Chondrocyte (in vitro differentiated cells): Measurements from ENCODE around the gene HOXA6. TPM values are rescaled to one million over a fixed set of nuclear protein-coding genes. Genes with fewer than 3 reads are reported as not detected.

ENCODE experiments used
- DNase-seq: peaks from one replicate; pipeline ENCODE4 v3.0.0; 2021; ENCODE audit warnings: mixed read lengths, low spot score
- H3K27ac Mint-ChIP-seq: one replicate; pipeline ENCODE4 v1.8.0; 2021; ENCODE audit warnings: mild to moderate bottlenecking, moderate library complexity, mixed read lengths; ENCODE audit not compliant: unreplicated experiment
- H3K27me3 Mint-ChIP-seq: 2 replicates; pipeline ENCODE4 v1.8.0; 2021; ENCODE audit warnings: low read depth, mixed read lengths
- H3K36me3 Mint-ChIP-seq: 2 replicates; pipeline ENCODE4 v1.8.0; 2021; ENCODE audit warnings: low read depth, mixed read lengths
- H3K4me1 Mint-ChIP-seq: 2 replicates; pipeline ENCODE4 v1.8.0; 2021; ENCODE audit warnings: low read depth, mild to moderate bottlenecking, mixed read lengths
- H3K4me3 Mint-ChIP-seq: one replicate; pipeline ENCODE4 v1.8.0; 2021; ENCODE audit warnings: mild to moderate bottlenecking, moderate library complexity, mixed read lengths; ENCODE audit not compliant: unreplicated experiment
- H3K9me3 Mint-ChIP-seq: 2 replicates; pipeline ENCODE4 v1.8.0; 2021; ENCODE audit warnings: low read depth, mixed read lengths
- total RNA-seq: library from RNA; stranded (reverse); gene quantifications from 3 replicates; pipeline ENCODE4 v1.2.1, GENCODE V29; 2021
- TF ChIP-seq, protein P1 (sequence below): fragments of 200-600 bp; sonication (generic); IDR thresholded peaks from 2 replicates; pipeline ENCODE4 v1.5.0; 2021; ENCODE audit warnings: antibody characterized with exemption, mild to moderate bottlenecking, moderate library complexity

The HOXA6 gene
- total RNA-seq, 1 donor from 2014 or later, result not detected

DNA sequence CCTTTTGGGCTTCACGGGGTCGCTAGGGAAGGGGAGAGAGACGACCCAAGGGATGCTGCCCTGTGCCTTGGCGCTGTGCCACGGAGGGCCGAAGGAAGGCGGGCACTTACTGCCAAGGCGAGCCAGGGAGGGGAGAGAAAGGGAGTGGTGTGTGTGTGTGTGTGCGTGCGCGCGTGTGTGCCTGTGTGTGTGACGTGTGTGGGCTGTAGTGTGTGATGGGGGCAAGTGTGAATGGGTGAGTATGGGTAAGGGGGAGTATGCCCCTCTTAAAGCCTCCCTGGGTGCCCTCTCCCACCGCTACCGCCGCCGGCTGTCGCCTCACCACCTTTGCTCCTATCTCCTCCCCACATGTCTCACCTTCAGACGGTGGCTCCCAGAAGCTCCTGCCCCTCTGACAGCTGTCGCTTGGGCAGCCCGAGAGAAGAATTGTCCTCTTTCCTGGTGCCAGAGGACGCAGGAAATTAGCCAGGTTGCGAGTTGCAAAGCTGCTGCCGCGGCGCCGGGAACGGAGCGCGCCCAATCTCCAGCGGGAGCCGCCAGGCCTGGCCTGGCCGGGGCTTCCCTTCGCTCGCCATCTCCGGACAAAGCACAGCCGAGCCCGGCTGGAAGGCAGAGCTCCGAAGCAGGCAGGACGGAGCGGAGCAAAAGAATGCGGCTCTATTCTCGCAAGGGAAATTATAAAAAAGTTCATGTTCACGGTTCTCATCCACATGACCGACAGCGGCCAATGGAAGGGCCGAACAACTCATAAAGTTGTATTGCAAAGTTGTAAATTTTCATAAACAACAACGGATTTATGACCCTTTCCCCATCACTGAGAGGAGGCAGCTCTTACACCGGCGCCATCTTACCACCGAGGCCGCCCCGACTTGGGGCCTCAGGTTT, 4.6 kb upstream of the HOXA6 start, which contains the start of gene HOXA3:
HOXA3 (minus strand) TSS at position 653 of the 885 bp plus-strand sequence. CDS start 41,943 bp downstream, outside the sequence.
- H3K27me3 Mint-ChIP-seq, result peaks cover 85% of the 10 kb centered on the region
- no peaks in the 10 kb centered on the region for H3K9me3 Mint-ChIP-seq
- H3K27ac Mint-ChIP-seq, result no peak within 1 kb of the TSS
- H3K36me3 Mint-ChIP-seq, result peaks cover 3% of the 10 kb centered on the region
- TF ChIP-seq, protein P1, sequence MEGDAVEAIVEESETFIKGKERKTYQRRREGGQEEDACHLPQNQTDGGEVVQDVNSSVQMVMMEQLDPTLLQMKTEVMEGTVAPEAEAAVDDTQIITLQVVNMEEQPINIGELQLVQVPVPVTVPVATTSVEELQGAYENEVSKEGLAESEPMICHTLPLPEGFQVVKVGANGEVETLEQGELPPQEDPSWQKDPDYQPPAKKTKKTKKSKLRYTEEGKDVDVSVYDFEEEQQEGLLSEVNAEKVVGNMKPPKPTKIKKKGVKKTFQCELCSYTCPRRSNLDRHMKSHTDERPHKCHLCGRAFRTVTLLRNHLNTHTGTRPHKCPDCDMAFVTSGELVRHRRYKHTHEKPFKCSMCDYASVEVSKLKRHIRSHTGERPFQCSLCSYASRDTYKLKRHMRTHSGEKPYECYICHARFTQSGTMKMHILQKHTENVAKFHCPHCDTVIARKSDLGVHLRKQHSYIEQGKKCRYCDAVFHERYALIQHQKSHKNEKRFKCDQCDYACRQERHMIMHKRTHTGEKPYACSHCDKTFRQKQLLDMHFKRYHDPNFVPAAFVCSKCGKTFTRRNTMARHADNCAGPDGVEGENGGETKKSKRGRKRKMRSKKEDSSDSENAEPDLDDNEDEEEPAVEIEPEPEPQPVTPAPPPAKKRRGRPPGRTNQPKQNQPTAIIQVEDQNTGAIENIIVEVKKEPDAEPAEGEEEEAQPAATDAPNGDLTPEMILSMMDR, result no peak
- DNase-seq, result no peak
- peaks cover 22% of the 10 kb centered on the region for H3K4me1 Mint-ChIP-seq
- H3K4me3 Mint-ChIP-seq, result peak within 1 kb of the TSS; percentile 64

DNA sequence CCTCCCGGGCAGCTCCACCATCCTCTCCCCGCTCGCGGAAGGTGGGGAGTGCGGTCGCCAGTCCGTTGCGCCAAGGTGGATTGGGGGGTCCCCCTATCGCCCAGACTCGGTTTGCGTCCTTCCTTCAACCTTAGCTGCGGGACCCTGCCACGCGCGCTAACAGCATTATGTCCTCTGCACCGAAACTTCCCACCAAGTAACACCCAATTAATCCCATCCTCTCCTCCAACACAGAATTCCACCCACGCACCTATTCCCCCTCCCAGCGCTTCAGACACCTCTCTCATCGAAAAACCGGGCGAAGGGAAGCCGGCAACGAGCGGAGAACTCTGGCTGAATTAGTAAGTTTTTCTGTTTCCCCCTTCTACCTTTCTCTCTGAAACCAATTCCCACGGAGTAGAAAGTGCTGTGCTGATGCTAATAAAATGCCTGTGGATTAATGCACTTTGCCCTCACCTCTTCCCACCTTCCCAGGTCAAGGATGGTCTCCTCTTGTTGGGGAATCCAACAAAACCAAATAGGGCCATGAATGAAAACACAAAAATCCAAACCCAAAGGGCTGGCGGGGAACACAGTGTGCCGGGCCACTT, 3.9 kb upstream of the HOXA6 start:
- peaks cover 1% of the 10 kb centered on the region for H3K9me3 Mint-ChIP-seq
- no peak overlapping the region for H3K27ac Mint-ChIP-seq
- peaks cover 3% of the 10 kb centered on the region for H3K36me3 Mint-ChIP-seq
- peaks cover 87% of the 10 kb centered on the region for H3K27me3 Mint-ChIP-seq
- TF ChIP-seq, protein P1, result no peak
- H3K4me3 Mint-ChIP-seq, result peak overlapping the region; percentile 64
- peaks cover 20% of the 10 kb centered on the region for H3K4me1 Mint-ChIP-seq
- no peak for DNase-seq

DNA sequence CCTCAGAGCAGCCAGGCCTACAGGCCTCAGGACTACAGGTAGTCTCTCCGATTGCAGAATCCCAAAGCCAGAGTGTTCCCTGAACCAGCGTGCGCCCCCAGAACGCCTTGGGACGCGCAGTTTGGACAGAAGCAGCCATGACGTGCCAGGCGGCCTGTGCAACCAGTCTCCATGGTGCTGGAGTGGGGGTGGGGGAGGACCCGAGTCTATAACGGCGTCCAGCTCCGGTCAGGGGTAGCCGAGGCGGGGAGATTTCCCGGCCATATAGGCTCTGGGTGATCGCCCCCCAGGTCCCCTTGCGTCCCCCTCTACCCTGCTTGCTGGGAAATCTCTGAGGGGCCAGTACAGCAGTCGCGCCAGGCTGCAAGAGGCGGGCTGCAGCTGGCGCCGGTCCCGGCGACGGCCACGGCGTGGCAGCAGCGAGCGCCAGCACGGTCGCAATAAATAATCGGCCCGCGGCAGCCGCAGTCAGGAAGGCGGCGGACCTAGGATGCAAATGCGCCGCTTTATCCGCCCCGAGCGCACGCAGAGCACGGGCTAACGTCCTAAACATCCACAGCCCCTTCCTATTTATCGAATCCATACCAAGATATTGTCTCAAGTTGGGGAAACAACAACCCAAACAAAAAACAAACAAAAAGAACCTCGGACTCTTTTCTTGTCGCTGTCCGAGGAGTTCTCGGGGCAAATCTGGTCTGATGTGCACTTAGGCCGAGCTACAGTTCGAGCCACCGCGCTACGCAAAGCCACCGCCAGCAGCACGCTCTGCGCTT, 3.2 kb upstream of the HOXA6 start:
- TF ChIP-seq, protein P1, result peak; percentile 89
- no peak overlapping the region for H3K27ac Mint-ChIP-seq
- H3K4me3 Mint-ChIP-seq, result peak overlapping the region; percentile 64
- H3K36me3 Mint-ChIP-seq, result peaks cover 5% of the 10 kb centered on the region
- peaks cover 2% of the 10 kb centered on the region for H3K9me3 Mint-ChIP-seq
- DNase-seq, result peak; percentile 74
- H3K27me3 Mint-ChIP-seq, result peaks cover 90% of the 10 kb centered on the region
- H3K4me1 Mint-ChIP-seq, result peaks cover 18% of the 10 kb centered on the region

DNA sequence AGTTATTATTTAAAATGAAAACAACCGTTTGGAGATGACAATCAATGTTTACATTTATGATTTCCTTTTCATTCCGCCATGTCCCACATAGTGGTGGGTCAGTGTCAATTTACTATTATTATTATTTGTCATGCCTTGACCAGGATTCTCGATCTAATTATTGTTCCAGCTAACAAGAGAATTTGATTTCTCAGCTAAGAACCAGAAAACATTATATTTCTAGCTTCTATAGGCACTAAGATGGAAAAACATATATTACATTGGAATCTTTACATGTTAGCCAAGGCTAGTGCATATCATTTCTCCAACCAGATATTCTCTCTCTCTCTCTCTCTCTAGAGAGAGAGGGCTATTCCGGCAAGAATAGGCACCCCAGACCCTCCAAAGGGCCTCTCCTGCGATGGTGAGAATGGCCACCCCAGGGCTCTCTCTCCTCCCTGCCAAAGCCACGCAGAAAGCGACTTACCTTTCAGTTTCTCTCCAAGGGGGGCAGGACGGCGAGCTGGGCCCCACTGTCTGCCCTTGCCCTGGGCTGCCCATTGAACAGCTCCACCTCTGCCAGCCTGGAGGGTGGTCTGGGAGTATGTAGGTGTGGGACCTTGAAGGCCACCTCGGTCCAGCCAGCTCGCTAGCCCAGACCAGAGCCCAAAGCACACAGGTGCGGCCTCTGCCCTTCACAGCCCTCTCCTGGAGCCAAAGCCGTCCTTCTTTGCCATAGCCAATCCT, 2.4 kb upstream of the HOXA6 start:
- H3K27me3 Mint-ChIP-seq, result peaks cover 90% of the 10 kb centered on the region

More for the DNA sequence above, 2.4 kb upstream of the HOXA6 start:
- H3K4me1 Mint-ChIP-seq, result peaks cover 15% of the 10 kb centered on the region
- DNase-seq, result no peak
- peaks cover 5% of the 10 kb centered on the region for H3K36me3 Mint-ChIP-seq
- H3K4me3 Mint-ChIP-seq, result peak overlapping the region; percentile 64
- H3K9me3 Mint-ChIP-seq, result peaks cover 2% of the 10 kb centered on the region
- TF ChIP-seq, protein P1, result no peak
- H3K27ac Mint-ChIP-seq, result no peak overlapping the region
